HepG2 (cell line): ENCODE measurements around the gene RSPH9. TPM values are rescaled to one million over a fixed set of nuclear protein-coding genes. Genes with fewer than 3 reads are reported as not detected.

Experiments used
- ATF7 ChIP-seq, 2 experiments: fragments of 450-650 bp in 1 of 2; sonication (generic) in 1 of 2; formaldehyde crosslinking in 1 of 2; IDR thresholded peaks; 2 replicates each; pipeline versions ENCODE4 v1.4.0 to v1.6.1; 2016 to 2020; ENCODE audit warnings: antibody characterized with exemption in 1 of 2, mild to moderate bottlenecking in 1 of 2, missing genetic modification reagents in 1 of 2
- FLYWCH1 ChIP-seq: sonication (generic); formaldehyde crosslinking; IDR thresholded peaks from 2 replicates; pipeline ENCODE4 v1.8.1; 2023; ENCODE audit warnings: mild to moderate bottlenecking, missing genetic modification reagents
- FOXK1 ChIP-seq: sonication (generic); formaldehyde crosslinking; IDR thresholded peaks from 2 replicates; pipeline ENCODE4 v1.4.0; 2020; ENCODE audit warnings: low read depth, missing genetic modification reagents, borderline replicate concordance
- KLF6 ChIP-seq: IDR thresholded peaks from 2 replicates; pipeline ENCODE4 v1.8.0; 2016; ENCODE audit warnings: missing biosample characterization, missing genetic modification reagents
- SETDB1 ChIP-seq: sonication (generic); formaldehyde crosslinking; IDR thresholded peaks from 2 replicates; pipeline ENCODE4 v1.5.1; 2020; ENCODE audit warnings: missing genetic modification reagents, mild to moderate bottlenecking, borderline replicate concordance
- SIN3A ChIP-seq: IDR thresholded peaks from 2 replicates; pipeline ENCODE4 v1.6.1; 2011; ENCODE audit warnings: low read depth, mild to moderate bottlenecking, control low read depth, low read length, borderline replicate concordance
- ZKSCAN8 ChIP-seq: IDR thresholded peaks from 2 replicates; pipeline ENCODE4 v1.6.1; 2016; ENCODE audit warnings: borderline replicate concordance, missing genetic modification reagents, missing compliant biosample characterization
- ZNF30 ChIP-seq: sonication (generic); formaldehyde crosslinking; IDR thresholded peaks from 2 replicates; pipeline ENCODE4 v1.5.0; 2020; ENCODE audit warnings: mild to moderate bottlenecking, missing genetic modification reagents
- ZNF550 ChIP-seq: sonication (generic); formaldehyde crosslinking; IDR thresholded peaks from 2 replicates; pipeline ENCODE4 v1.4.0; 2020; ENCODE audit warnings: mild to moderate bottlenecking, missing genetic modification reagents, borderline replicate concordance
- ZNF878 ChIP-seq: sonication (generic); formaldehyde crosslinking; IDR thresholded peaks from 2 replicates; pipeline ENCODE4 v1.8.1; 2023; ENCODE audit warnings: mild to moderate bottlenecking, missing genetic modification reagents, moderate library complexity
- polyA plus RNA-seq, 8 experiments: library from polyadenylated mRNA; depleted of rRNA in 3 of 8; stranded (reverse) in 7 of 8; unstranded in 1 of 8; fragments of >200 nt; fragmentation: Illumina TruSeq in 4 of 8; extraction: Trizol in 4 of 8; gene quantifications; 2 replicates each; pipeline versions ENCODE4 v1.2.1 to v1.2.3, GENCODE V29; 2011 to 2016; ENCODE audit warnings: low read depth in 4 of 8, missing spikeins in 1 of 8, mixed read lengths in 1 of 8; ENCODE audit not compliant: insufficient read depth in 1 of 8
- total RNA-seq, 5 experiments: library from RNA; depleted of rRNA; stranded (reverse); fragments of >200 nt; fragmentation: Illumina TruSeq; extraction: Trizol; gene quantifications; 2 replicates each; pipeline ENCODE4 v1.2.3, GENCODE V29; 2016; ENCODE audit warnings: low read depth in 1 of 5
- TF ChIP-seq, protein P1 (sequence below): sonication (generic); formaldehyde crosslinking; IDR thresholded peaks from 2 replicates; pipeline ENCODE4 v1.4.0; 2020; ENCODE audit warnings: low read depth, missing genetic modification reagents
- TF ChIP-seq, protein P2 (sequence below), 2 experiments: sonication (generic) in 1 of 2; formaldehyde crosslinking in 1 of 2; IDR thresholded peaks; 2 replicates each; pipeline versions ENCODE4 v1.4.0 to v1.6.1; 2018 to 2020; ENCODE audit warnings: missing genetic modification reagents in 2 of 2, borderline replicate concordance in 1 of 2, low read depth in 1 of 2, mild to moderate bottlenecking in 1 of 2, missing biosample characterization in 1 of 2
- TF ChIP-seq, protein P3 (sequence below): sonication (generic); formaldehyde crosslinking; IDR thresholded peaks from 2 replicates; pipeline ENCODE4 v1.5.0; 2020; ENCODE audit warnings: mild to moderate bottlenecking, missing genetic modification reagents, borderline replicate concordance
- TF ChIP-seq, protein P4 (sequence below): IDR thresholded peaks from 2 replicates; pipeline ENCODE4 v1.6.1; 2018; ENCODE audit warnings: missing genetic modification reagents
- TF ChIP-seq, protein P5 (sequence below): sonication (generic); formaldehyde crosslinking; IDR thresholded peaks from 2 replicates; pipeline ENCODE4 v1.4.0; 2020; ENCODE audit warnings: mild to moderate bottlenecking, missing genetic modification reagents

RSPH9 gene
- total and polyA plus RNA-seq, 2 of the 13 experiments (the other 11 are each of a cell fraction or from before 2014, with no cell fraction given), result 0.04 TPM; not detected in 1

DNA sequence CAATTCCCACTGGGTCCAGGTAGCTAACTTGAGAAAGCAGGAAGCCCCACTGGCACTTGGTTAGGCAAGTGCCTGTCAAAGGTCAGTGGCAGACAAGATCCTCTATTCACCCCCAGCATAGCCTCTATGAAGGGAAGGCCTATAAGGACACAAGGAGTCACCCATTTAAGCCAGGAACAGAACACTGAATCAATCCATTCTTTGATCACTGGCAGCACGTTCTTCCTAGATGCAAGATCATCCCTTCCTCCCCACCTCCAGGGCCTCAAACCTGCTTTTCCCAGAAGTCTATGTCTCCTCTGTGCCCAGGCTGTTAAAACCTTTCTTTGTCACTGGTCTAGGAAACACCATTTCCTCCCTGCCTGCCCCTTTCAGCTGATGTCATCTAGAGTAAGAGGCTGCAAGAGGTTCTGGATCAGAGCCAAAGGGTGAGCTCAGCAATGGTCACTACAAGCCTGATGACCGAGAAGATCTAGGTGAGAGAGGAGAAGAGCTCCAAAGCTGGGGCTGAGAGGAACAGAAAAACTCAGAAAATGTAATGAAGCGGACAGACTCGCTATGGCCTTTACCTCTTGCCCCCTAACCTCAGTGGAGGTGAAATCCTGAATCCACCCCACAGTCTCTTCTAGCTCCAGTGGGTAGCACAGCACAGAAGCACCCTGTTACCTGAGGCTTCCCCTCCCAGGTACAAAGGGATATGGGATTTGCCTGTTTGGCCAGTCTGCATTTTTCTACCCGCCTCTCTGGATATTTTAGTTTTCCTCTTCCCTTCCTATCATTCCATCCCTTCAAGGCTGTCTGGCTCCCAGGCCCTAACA is 17.6 kb upstream of the RSPH9 start (continued):
- TF ChIP-seq, protein P1, sequence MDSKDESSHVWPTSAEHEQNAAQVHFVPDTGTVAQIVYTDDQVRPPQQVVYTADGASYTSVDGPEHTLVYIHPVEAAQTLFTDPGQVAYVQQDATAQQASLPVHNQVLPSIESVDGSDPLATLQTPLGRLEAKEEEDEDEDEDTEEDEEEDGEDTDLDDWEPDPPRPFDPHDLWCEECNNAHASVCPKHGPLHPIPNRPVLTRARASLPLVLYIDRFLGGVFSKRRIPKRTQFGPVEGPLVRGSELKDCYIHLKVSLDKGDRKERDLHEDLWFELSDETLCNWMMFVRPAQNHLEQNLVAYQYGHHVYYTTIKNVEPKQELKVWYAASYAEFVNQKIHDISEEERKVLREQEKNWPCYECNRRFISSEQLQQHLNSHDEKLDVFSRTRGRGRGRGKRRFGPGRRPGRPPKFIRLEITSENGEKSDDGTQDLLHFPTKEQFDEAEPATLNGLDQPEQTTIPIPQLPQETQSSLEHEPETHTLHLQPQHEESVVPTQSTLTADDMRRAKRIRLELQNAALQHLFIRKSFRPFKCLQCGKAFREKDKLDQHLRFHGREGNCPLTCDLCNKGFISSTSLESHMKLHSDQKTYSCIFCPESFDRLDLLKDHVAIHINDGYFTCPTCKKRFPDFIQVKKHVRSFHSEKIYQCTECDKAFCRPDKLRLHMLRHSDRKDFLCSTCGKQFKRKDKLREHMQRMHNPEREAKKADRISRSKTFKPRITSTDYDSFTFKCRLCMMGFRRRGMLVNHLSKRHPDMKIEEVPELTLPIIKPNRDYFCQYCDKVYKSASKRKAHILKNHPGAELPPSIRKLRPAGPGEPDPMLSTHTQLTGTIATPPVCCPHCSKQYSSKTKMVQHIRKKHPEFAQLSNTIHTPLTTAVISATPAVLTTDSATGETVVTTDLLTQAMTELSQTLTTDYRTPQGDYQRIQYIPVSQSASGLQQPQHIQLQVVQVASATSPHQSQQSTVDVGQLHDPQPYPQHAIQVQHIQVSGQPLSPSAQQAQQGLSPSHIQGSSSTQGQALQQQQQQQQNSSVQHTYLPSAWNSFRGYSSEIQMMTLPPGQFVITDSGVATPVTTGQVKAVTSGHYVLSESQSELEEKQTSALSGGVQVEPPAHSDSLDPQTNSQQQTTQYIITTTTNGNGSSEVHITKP (CRISPR knock-in tag), result peak; percentile 55; the same call in 1 of the 2 replicates
- TF ChIP-seq, protein P2, sequence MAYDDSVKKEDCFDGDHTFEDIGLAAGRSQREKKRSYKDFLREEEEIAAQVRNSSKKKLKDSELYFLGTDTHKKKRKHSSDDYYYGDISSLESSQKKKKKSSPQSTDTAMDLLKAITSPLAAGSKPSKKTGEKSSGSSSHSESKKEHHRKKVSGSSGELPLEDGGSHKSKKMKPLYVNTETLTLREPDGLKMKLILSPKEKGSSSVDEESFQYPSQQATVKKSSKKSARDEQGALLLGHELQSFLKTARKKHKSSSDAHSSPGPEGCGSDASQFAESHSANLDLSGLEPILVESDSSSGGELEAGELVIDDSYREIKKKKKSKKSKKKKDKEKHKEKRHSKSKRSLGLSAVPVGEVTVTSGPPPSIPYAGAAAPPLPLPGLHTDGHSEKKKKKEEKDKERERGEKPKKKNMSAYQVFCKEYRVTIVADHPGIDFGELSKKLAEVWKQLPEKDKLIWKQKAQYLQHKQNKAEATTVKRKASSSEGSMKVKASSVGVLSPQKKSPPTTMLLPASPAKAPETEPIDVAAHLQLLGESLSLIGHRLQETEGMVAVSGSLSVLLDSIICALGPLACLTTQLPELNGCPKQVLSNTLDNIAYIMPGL (CRISPR knock-in tag; IDR thresholded peaks at IDR 0.05; ENCODE audit: borderline replicate concordance in 1 of 2, low read depth in 1 of 2), result 0 out of 4 replicates have a peak, but pooled peaks of 1 of the 2 experiments have one; percentile 45
- TF ChIP-seq SIN3A, result no peak
- no peak for TF ChIP-seq FLYWCH1 (CRISPR knock-in tag)
- no peak for TF ChIP-seq ZNF30 (CRISPR knock-in tag)
- peak; percentile 57 for TF ChIP-seq ZNF878 (CRISPR knock-in tag)
- TF ChIP-seq, protein P3, sequence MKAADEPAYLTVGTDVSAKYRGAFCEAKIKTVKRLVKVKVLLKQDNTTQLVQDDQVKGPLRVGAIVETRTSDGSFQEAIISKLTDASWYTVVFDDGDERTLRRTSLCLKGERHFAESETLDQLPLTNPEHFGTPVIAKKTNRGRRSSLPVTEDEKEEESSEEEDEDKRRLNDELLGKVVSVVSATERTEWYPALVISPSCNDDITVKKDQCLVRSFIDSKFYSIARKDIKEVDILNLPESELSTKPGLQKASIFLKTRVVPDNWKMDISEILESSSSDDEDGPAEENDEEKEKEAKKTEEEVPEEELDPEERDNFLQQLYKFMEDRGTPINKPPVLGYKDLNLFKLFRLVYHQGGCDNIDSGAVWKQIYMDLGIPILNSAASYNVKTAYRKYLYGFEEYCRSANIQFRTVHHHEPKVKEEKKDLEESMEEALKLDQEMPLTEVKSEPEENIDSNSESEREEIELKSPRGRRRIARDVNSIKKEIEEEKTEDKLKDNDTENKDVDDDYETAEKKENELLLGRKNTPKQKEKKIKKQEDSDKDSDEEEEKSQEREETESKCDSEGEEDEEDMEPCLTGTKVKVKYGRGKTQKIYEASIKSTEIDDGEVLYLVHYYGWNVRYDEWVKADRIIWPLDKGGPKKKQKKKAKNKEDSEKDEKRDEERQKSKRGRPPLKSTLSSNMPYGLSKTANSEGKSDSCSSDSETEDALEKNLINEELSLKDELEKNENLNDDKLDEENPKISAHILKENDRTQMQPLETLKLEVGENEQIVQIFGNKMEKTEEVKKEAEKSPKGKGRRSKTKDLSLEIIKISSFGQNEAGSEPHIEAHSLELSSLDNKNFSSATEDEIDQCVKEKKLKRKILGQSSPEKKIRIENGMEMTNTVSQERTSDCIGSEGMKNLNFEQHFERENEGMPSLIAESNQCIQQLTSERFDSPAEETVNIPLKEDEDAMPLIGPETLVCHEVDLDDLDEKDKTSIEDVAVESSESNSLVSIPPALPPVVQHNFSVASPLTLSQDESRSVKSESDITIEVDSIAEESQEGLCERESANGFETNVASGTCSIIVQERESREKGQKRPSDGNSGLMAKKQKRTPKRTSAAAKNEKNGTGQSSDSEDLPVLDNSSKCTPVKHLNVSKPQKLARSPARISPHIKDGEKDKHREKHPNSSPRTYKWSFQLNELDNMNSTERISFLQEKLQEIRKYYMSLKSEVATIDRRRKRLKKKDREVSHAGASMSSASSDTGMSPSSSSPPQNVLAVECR (CRISPR knock-in tag), result peak; percentile 36; the same call in 1 of the 2 replicates
- peak; percentile 10; the same call in 1 of the 2 replicates for TF ChIP-seq ZNF550 (CRISPR knock-in tag)
- peak; percentile 83 for TF ChIP-seq ATF7 (IDR thresholded peaks at IDR 0.05)
- no peak for TF ChIP-seq ATF7 (CRISPR knock-in tag; IDR thresholded peaks at IDR 0.05)
- TF ChIP-seq ZKSCAN8 (CRISPR knock-in tag), result no peak
- TF ChIP-seq FOXK1 (CRISPR knock-in tag), result peak; percentile 47; the same call in 1 of the 2 replicates
- TF ChIP-seq, protein P4, sequence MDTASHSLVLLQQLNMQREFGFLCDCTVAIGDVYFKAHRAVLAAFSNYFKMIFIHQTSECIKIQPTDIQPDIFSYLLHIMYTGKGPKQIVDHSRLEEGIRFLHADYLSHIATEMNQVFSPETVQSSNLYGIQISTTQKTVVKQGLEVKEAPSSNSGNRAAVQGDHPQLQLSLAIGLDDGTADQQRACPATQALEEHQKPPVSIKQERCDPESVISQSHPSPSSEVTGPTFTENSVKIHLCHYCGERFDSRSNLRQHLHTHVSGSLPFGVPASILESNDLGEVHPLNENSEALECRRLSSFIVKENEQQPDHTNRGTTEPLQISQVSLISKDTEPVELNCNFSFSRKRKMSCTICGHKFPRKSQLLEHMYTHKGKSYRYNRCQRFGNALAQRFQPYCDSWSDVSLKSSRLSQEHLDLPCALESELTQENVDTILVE (CRISPR knock-in tag), result peak; percentile 49; the same call in 1 of the 2 replicates
- TF ChIP-seq KLF6 (CRISPR knock-in tag), result peak; percentile 77
- no peak for TF ChIP-seq SETDB1 (CRISPR knock-in tag)
- TF ChIP-seq, protein P5, sequence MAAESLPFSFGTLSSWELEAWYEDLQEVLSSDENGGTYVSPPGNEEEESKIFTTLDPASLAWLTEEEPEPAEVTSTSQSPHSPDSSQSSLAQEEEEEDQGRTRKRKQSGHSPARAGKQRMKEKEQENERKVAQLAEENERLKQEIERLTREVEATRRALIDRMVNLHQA (CRISPR knock-in tag), result peak; percentile 96
